HG02759 (cell line): ENCODE data around the gene LCN12.

Experiments
- ATAC-seq: cut with Tn5 transposase; IDR thresholded peaks from one replicate; pipeline ENCODE4 v1.9.1; 2021; ENCODE audit warnings: mild to moderate bottlenecking, moderate library complexity; ENCODE audit not compliant: unreplicated experiment

Gene LCN12

GRCh38 chr9:136944519-136945332 lies 7.3 kb upstream of the LCN12 start, which contains the start of the genes C8G and FBXW5:
C8G (plus strand) TSS chr9:136945243; CDS start chr9:136945321, 78 bp downstream.
FBXW5 (minus strand) TSS chr9:136944738; CDS start chr9:136944083, 655 bp downstream.
- ATAC-seq = peak; percentile 88

GRCh38 chr9:136945333-136946227 lies 6.5 kb upstream of the LCN12 start:
- no peak for ATAC-seq

- no peak for ATAC-seq
Measured at GRCh38 chr9:136946228-136947027, 5.6 kb upstream of the LCN12 start.

GRCh38 chr9:136947028-136947891 lies 4.8 kb upstream of the LCN12 start:
- ATAC-seq = no peak

GRCh38 chr9:136947955-136948510 lies 4.0 kb upstream of the LCN12 start:
- no peak for ATAC-seq

DNA sequence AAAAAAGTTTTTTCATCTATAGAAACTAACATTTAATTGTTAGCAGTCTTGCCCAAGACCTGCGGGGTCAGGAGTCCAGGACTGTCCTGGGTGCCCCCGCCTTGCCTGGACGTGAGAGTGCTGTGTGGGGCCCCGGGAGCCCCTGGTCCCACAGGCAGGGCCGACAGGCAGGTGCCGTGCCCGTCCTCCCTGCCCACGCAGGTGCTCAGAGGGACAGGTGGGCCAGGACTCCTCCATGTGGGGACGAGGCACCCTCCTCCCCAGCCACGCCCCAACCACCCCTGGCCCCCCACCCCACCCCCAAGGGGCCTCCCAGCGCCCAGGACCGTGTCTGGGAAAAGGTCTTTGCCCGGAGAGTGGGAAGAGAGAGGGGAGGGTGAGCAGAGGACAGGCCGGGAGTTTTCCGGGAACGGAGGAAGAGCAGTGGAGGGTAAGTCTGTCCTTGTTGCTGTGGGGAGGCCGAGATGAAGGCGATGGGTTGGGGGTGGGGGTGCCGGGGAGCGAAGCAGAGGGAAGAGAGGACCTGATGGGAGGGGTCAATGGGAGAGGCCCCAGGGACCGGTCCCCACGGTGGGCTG lies 2.7 kb upstream of the LCN12 start:
- ATAC-seq = no peak

DNA sequence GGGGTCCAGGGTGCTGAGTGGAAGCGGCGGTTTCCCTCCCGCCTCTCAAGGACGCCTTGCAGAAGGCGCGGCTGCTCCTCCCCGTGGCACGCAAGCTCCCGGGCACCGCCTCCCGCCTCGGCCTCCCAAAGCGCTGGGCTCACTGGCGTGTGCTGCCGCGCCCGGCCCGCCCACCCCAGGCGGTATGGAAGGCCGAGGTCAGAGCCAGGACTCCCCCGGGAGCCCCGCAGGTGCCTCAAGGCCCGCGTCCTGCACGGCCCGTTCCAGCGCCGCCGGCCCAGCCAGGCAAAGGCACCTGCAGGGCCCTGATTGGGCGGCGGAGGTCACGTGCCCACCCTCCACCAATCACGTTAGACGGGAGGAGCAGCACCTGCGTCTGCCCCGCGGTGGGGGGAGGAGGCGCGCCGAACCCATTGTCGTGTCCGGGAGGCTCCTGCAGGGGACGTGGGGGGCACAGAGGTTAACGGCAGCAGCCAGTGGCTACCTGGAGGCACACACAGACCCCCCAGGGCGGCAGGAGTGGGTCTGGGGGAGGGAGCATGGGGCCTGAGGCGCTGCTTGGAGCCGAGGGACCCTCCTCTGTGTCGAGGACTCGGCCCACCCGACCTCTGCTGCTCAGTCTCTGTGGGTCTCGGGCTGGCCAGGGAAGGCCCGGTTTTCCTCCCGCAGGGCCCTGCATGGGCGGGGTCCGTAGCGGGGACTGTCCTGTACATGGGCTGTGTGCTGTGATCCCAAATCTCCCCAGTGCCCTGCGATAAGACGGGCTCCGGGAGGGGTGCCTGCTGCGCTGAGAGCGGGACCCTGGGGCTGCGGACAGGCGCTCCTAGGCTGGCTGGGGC lies 2.0 kb upstream of the LCN12 start:
- peak; percentile 83 for ATAC-seq

GRCh38 chr9:136950656-136951276 lies 1.3 kb upstream of the LCN12 start:
- no peak for ATAC-seq

- ATAC-seq = no peak
Measured at GRCh38 chr9:136952321-136952850, 313 bp downstream of the LCN12 start.

DNA sequence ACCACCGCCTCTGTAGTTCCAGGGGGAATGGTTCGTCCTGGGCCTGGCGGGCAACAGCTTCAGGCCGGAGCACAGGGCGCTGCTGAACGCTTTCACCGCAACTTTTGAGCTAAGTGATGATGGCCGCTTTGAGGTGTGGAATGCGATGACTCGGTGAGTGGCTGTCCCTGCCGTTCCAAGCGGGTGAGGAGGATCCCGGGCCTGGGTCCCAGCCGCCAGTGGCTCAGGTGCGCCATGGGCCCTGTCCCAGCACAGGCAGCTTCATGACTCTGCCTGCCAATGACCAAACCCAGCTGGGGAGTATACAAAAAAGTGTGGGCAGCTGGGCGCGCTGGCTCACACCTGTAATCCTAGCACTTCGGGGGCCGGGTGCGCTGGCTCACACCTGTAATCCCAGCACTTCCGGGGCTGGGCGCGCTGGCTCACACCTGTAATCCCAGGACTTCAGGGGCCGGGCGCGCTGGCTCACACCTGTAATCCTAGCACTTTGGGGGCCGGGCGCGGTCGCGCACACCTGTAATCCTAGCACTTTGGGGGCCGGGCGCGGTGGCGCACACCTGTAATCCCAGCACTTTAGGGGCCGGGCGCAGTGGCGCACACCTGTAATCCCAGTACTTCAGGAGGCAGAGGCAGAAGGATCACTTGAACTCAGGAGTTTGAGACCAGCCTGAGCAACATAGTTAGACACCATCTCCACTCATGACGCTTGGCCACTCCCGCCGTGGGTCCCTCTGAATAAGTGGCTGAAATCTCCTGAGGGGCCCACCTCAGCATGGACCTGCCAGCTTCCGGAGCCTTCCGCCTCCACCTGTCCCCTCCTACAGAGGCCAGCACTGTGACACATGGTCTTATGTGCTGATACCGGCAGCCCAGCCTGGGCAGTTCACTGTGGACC lies 1.1 kb downstream of the LCN12 start:
- ATAC-seq = no peak

- ATAC-seq = no peak
Measured at GRCh38 chr9:136953771-136954269, 1.7 kb downstream of the LCN12 start.

GRCh38 chr9:136954270-136955083 lies 2.4 kb downstream of the LCN12 start:
- ATAC-seq = no peak

DNA sequence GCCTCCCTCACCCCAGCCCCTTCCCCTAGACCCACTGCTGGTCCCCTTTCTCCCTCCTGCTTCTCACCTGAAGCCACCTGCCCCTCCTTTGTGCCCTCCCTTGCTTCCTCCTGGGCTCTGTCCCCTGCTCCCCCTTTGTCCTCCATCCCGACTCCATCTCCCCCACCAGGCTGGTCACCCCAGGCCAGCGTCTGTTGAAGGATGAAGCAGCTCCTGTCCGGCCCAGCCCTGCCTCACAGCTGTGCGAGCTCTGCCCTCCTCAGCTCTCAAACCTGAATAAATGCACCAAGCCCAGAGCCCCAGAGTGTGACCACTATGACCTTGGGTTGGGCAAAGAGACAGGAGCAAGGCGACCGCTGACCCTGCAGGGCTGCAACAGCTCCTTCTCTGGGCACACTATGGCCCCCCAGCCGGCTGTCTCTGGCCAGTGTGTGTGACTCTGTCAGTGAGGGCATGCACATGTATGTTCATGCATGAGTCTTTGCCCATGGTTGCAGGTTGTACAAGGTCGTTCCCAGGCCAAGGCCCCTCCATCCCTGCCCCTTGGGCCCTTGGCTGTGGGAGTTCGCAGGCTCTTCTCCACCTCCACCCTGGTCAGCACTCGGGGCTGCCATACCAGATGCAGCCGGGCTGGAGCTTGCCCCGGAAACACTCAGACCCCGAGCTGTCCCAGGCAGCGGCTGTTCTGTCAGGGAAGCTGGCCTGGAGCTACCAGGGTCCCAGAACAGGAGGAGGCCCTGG lies 3.3 kb downstream of the LCN12 start:
- ATAC-seq = no peak

- ATAC-seq = no peak
Measured at GRCh38 chr9:136955943-136956335, 3.9 kb downstream of the LCN12 start.

DNA sequence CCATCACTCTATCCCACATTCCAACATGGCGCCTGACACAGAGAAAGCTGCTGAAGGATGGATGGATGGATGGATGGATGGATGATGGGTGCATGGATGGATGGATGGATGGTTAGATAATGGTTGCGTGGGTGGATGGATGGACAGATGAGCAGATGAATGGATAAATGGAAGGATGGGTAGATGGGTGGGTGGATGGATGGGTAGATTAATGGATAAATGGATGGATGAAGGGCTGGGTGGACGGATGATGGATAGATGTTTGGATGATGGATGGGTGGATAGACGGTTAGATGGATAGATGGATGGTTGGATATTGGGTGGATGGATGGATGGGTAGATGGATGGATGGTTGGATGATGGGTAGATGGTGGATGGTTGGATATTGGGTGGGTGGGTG lies 4.5 kb downstream of the LCN12 start:
- ATAC-seq = no peak
